Heart left ventricle (tissue), 16 donors: ENCODE results near the gene ERLEC1. TPM values are rescaled to one million over a fixed set of nuclear protein-coding genes. Genes with fewer than 3 reads are reported as not detected.

Experiments used
- ATAC-seq, 4 donors: fragments of 200-7000 bp; cut with Tn5 transposase; one replicate each; pipeline ENCODE4 v1.9.1; 2020 to 2022; ENCODE audit warnings: moderate library complexity in 4 of 4, mild to moderate bottlenecking in 3 of 4, moderate number of reproducible peaks in 1 of 4
- DNase-seq, 5 donors: peaks; one replicate each; pipeline ENCODE4 v3.0.0-alpha.2; 2020
- H3K27ac ChIP-seq, 12 donors: fragments of 200-600 bp; sonication (generic) in 4 of 12; one replicate each; pipeline versions ENCODE4 v1.5.0 to v1.8.0; 2016 to 2022; ENCODE audit warnings: mild to moderate bottlenecking in 2 of 12
- H3K27me3 ChIP-seq, 9 donors: fragments of 200-600 bp; sonication (generic) in 2 of 9; one replicate each; pipeline versions ENCODE4 v1.5.1 to v1.8.0; 2016 to 2022; ENCODE audit warnings: mild to moderate bottlenecking in 3 of 9
- H3K36me3 ChIP-seq, 9 donors: fragments of 200-600 bp; sonication (generic) in 2 of 9; one replicate each; pipeline versions ENCODE4 v1.5.0 to v1.8.0; 2018 to 2022; ENCODE audit warnings: mild to moderate bottlenecking in 2 of 9
- H3K4me1 ChIP-seq, 12 donors: fragments of 200-600 bp; sonication (generic) in 4 of 12; one replicate each; pipeline versions ENCODE4 v1.5.0 to v1.8.0; 2016 to 2022; ENCODE audit warnings: mild to moderate bottlenecking in 3 of 12
- H3K4me3 ChIP-seq, 12 donors: fragments of 200-600 bp; sonication (generic) in 4 of 12; one replicate each; pipeline versions ENCODE4 v1.5.0 to v1.8.0; 2017 to 2022; ENCODE audit warnings: mild to moderate bottlenecking in 9 of 12, moderate library complexity in 4 of 12
- H3K9me3 ChIP-seq, 12 donors: fragments of 200-600 bp; sonication (generic) in 4 of 12; one replicate each; pipeline versions ENCODE4 v1.5.0 to v1.8.0; 2016 to 2022; ENCODE audit warnings: mild to moderate bottlenecking in 1 of 12
- POLR2A ChIP-seq, 2 donors: fragments of 450-650 bp; IDR thresholded peaks; one replicate each; pipeline ENCODE4 v1.6.1; 2017; ENCODE audit warnings: antibody characterized with exemption in 2 of 2, mild to moderate bottlenecking in 2 of 2, moderate library complexity in 2 of 2
- WGBS, 4 donors: extraction: QIAGEN DNeasy Blood & Tissue Kit in 2 of 4; methylation state at CpG; one replicate each; pipeline versions ENCODE4 v1.1.5 to v1.1.7; 2013 to 2018; 5-methylcytosine and 5-hydroxymethylcytosine counted together
- intact Hi-C, 10 donors: fragments of 100-400 bp; cut with DNase I; formaldehyde crosslinking; loops; one replicate each; pipeline versions ENCODE4 v1.11.1 to v1.14.2; 2022
- microRNA-seq, 4 donors: library from miRNA; unstranded; fragments of <30 nt; microRNA quantifications; one replicate each; pipeline versions ENCODE4 to v1.2.0, GENCODE V29; 2017 to 2020
- polyA plus RNA-seq, 2 donors: library from polyadenylated mRNA; stranded (reverse); fragments of 200-250 nt; gene quantifications; one replicate each; pipeline ENCODE4 v1.2.3, GENCODE V29; 2013
- total RNA-seq, 9 donors: library from RNA; depleted of rRNA in 2 of 9; stranded (reverse); fragments of >200 nt in 2 of 9; fragmentation: NEBNext Ultra II Directional in 3 of 9; extraction: Animal tissue kit (Norgen Biotek cat#: 25700) in 3 of 9; gene quantifications; one replicate each; pipeline versions ENCODE4 v1.1.0 to v1.2.4, GENCODE V29; 2016 to 2023
- TF ChIP-seq, protein P1 (sequence below), 12 donors: fragments of 200-600 bp; sonication (generic) in 4 of 12; IDR thresholded peaks; one replicate each; pipeline versions ENCODE4 v1.5.0 to v1.8.0; 2018 to 2022; ENCODE audit warnings: antibody characterized with exemption in 12 of 12, mild to moderate bottlenecking in 5 of 12
- donor health status: ischemic (EF 13 %, LVEDD 7.1; RV severe dilation, severe dysfunction).
- donor health status: healthy with polysubstance abuse.
- donor health status: DM: no; HTN: yes; CAD: no.
- donor health status: DM: no; HTN: no; CAD: no.
- donor health status: ischemic (EF 25% LVEDD 6.9; RV normal size, moderate dysfunction).
- donor health status: ischemic (EF 25% LVEDD 5.7; RV mildly dilated, moderate dysfunction).
- donor health status: healthy.
- donor health status: DM: yes; HTN: yes; CAD: no.
- donor health status: ischemic (EF 35%, LVEDD 5.7; RV mildly dilated, moderate dysfunction).
- donor health status: nonischemic (EF 11% LVEDD 7.7; RV severe dilation, severe dysfunction).
- donor health status: DM: yes; HTN: yes; CAD: no.
- donor health status: PGD.
- donor health status: ischemic (EF 29% LVEDD 5.4; RV normal size, mild dysfunction).
- donor health status: nonischemic (EF 23%, LVEDD 6.1; RV moderate dilation, normal function).

Gene ERLEC1
- total and polyA plus RNA-seq, 11 donors = 14.6 to 63.6 (median 42.7) TPM

DNA sequence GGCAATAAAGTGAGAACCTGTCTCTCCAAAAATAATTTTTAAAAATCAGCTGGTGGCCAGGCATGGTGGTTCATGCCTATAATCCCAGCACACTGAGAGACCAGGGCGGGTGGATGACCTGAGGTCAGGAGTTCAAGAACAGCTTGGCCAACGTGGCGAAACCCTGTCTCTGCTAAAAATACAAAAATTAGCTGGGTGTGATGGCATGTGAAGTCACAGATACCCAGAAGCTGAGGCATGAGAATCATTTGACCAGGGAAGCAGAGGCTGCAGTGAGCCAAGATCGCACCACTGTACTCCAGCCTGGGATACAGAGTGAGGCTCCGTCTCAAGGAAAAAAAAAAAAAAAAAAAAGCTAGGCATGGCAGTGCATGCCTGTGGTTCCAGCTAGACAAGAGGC lies 80.3 kb downstream of the ERLEC1 start:
- TF ChIP-seq, protein P1, sequence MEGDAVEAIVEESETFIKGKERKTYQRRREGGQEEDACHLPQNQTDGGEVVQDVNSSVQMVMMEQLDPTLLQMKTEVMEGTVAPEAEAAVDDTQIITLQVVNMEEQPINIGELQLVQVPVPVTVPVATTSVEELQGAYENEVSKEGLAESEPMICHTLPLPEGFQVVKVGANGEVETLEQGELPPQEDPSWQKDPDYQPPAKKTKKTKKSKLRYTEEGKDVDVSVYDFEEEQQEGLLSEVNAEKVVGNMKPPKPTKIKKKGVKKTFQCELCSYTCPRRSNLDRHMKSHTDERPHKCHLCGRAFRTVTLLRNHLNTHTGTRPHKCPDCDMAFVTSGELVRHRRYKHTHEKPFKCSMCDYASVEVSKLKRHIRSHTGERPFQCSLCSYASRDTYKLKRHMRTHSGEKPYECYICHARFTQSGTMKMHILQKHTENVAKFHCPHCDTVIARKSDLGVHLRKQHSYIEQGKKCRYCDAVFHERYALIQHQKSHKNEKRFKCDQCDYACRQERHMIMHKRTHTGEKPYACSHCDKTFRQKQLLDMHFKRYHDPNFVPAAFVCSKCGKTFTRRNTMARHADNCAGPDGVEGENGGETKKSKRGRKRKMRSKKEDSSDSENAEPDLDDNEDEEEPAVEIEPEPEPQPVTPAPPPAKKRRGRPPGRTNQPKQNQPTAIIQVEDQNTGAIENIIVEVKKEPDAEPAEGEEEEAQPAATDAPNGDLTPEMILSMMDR (IDR thresholded peaks at IDR 0.05) = no peak
- no peak for TF ChIP-seq POLR2A (IDR thresholded peaks at IDR 0.05)
- ATAC-seq (peak; percentile 40 to 81 (median 52)), DNase-seq (peak in 2 of 5 donors; percentile 20 to 43)
- 67 to 78% (median 72%) methylated on average over 5 of the region's 5 CpGs for WGBS, 4 donors
- intact Hi-C loops = no loop called here
- Histone ChIP-seq H3K27ac (peak overlapping the region in 4 of 12 donors; percentile 19 to 62 (median 50)), H3K4me3 (no peak overlapping the region), H3K27me3 (no peaks in the 10 kb centered on the region), H3K9me3 (no peaks in the 10 kb centered on the region), H3K36me3 (peaks cover 0 to 93% (median 82%) of the 10 kb centered on the region in 9 donors), H3K4me1 (peaks cover 0 to 4% (median 0%) of the 10 kb centered on the region in 12 donors)

DNA sequence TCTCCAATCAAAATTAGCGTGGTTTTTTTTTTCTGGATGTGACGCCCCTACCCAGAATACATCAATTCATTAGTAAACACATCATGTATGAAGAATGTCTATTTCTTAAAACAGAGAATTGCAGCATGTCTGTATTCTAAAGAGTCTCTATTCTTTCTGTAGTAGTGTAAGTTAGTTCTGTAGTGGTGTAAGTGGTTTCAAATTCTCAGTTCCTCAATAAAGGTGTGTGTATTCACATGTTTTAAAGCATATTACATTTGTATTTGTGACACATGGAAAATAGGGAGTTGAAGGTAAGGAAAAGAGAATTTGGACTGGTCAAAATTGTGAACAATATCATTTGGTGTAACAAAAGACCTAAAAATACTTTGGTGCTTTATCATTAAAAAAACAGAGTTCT lies 80.9 kb downstream of the ERLEC1 start:
- Histone ChIP-seq H3K9me3 (no peaks in the 10 kb centered on the region), H3K27ac (peak overlapping the region in 1 of 12 donors; percentile 27), H3K4me1 (peaks cover 0 to 4% (median 0%) of the 10 kb centered on the region in 12 donors), H3K36me3 (peaks cover 0 to 96% (median 88%) of the 10 kb centered on the region in 9 donors), H3K4me3 (no peak overlapping the region), H3K27me3 (no peaks in the 10 kb centered on the region)
- no peak for DNase-seq
- intact Hi-C loops = no loop called here
- TF ChIP-seq, protein P1 (IDR thresholded peaks at IDR 0.05) = no peak
- TF ChIP-seq POLR2A (IDR thresholded peaks at IDR 0.05) = no peak
- ATAC-seq = no peak
- 96 to 99% (median 97%) methylated on average over 2 of the region's 2 CpGs for WGBS, 4 donors

Small RNAs within 50 kb of the gene (microRNA-seq; reads per million reads assigned to microRNA genes)
- 0.38 to 1.5 (median 0.51) reads per million in 4 donors for gene MIR3682

Other genes with a start within 250 kb of the ERLEC1 start
- 1 to 10 TPM; 1.4 to 6.0 (median 2.9) TPM for gene CHAC2, start 19.2 kb upstream of the ERLEC1 start, total RNA-seq
- 10 to 100 TPM in 1 of 2 donors, 1 to 10 TPM in 1; 4.2 to 10.1 TPM for gene CHAC2, start 19.2 kb upstream of the ERLEC1 start, polyA plus RNA-seq
- gene ASB3, start 91 bp upstream of the ERLEC1 start, total RNA-seq = 10 to 100 TPM in 5 of 9 donors, 1 to 10 TPM in 4; 7.0 to 18.0 (median 11.6) TPM
- 1 to 10 TPM; 4.2 to 6.7 TPM for gene ASB3, start 91 bp upstream of the ERLEC1 start, polyA plus RNA-seq
- 1 to 10 TPM in 7 of 9 donors, under 1 TPM in 2; 0.67 to 2.2 (median 1.2) TPM for gene GPR75, start 72.9 kb downstream of the ERLEC1 start, total RNA-seq
- under 1 TPM; 0.84 to 0.98 TPM for gene GPR75, start 72.9 kb downstream of the ERLEC1 start, polyA plus RNA-seq
- 100 to 1,000 TPM in 2 of 9 donors, 10 to 100 TPM in 7; 52.4 to 110 (median 62.7) TPM for gene PSME4, start 183.9 kb downstream of the ERLEC1 start, total RNA-seq
- 10 to 100 TPM; 30.8 to 58.0 TPM for gene PSME4, start 183.9 kb downstream of the ERLEC1 start, polyA plus RNA-seq